ENCODE results near the gene AGRN.

DNA sequence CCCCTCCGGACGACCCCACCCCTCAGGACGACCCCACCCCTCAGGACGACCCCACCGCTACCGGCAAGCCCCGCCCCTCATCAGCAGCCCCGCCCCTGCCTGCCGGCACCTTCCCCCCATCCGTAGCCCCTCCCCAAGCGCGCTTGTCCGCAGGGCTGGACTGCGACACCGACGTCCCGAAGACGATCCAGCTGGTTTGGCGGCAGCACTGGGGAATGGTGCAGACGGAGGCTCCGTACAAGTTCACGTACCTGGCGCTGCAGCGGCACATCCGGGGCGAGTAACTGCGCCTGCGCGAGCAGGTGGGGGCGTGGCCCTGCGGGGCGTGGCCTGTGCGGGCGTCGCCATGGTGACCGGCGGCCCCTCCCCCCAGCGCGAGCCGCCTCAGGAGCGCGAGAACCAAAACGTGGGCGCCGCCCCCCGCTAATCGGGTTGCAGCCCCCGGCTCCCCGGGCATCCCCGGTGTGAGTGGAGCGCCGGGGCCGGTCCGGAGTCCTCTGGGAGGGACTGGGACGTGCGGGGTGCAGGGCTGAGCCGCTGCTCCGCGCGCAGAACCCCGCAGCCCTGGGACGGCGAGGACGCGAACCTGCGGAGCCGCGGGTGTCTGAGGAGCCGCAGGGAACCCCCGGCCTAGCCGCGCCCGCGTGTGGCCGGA lies 49.3 kb downstream of the AGRN start:
- TF ChIP-seq CTCF (conservative IDR thresholded peaks at IDR 0.05) (no peak), ZFX (IDR thresholded peaks at IDR 0.05) (no peak)
